ENCODE data around the gene SLC7A8.
A peak's percentile ranks its signal among the peaks of the same experiment; 100 is the strongest.

Gene SLC7A8

DNA sequence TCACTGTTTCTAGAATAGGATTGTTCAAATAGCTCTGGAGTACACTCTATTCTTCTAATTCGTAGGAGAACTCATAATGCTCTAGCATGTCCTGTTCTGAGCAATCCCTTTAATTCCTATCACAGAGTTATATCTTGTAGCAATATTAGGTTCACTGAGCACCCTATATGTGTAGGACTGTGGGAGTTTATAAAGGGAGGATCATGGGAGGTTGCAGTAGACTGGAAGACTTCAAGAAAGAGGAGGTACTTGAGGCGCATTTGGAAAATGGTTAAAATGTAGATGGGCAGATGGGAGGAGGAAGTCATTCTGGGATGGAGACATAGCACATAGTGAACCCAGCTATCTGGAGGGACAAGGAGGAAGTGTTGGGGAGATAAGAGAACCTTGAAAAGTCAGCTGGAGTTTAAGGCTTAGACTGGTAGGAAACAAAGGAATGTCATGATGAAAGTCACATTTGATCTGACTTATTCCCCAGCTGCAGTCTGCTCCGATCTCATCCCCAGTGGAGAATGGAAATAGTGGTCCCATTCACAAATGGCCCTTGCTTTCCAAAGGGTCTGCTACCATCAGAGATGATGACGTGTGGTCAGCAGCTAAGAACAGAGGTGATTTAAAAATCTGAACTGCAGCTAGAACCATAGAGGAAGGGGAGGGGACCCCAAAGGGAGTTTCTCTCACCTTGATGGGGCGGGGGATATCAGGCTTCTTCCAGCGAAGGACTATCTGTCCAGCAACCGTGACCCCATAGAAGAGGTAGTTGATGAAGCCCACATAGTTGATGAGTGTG lies 54.3 kb downstream of the SLC7A8 start:
- DNase-seq, result no peak

GRCh38 chr14:23127861-23128260 lies 55.6 kb downstream of the SLC7A8 start:
- no peak for DNase-seq

DNA sequence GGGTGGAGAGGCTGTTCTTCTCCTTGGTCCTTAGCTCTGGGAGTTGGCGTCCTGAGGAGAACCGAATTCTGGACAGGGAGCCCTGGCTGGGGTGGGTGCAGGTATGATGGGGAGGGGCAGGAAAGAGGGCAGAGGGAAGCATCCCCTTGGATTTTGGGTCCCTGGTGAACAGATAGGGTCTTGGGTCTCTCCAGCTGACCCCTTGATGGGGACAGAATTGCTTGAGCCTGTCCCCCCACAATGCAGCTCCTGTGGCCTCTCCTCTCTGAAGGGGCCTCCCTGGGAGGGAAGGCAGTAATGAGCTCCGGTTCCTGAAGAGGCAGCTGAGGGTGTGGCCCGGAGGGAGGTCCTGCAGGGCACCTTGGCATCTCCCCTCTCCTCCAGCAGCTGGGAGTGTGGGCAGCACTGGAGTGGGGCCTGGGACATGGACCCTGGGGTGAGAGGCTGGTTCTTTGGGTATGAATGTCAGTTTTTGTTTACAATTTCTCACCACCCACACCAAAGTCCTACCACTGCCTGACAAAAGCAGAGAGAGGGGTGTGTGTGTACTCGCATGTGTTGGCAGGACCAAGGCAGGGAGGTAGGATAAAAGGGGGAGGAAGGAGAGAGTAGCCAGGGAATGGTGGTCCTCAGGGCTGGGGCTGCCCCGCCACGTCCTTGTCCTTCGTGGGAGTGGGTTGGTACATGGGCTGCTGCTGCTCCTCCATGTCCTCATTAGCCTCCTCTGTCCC lies 56.7 kb downstream of the SLC7A8 start:
- no peak for DNase-seq

GRCh38 chr14:23125933-23126524 lies 57.4 kb downstream of the SLC7A8 start:
- DNase-seq, result no peak

- DNase-seq, result no peak
These were observed 58.4 kb downstream of the SLC7A8 start for GRCh38 chr14:23125011-23125410.

- DNase-seq, result no peak
These were observed 59.0 kb downstream of the SLC7A8 start for GRCh38 chr14:23124337-23124954.

DNA sequence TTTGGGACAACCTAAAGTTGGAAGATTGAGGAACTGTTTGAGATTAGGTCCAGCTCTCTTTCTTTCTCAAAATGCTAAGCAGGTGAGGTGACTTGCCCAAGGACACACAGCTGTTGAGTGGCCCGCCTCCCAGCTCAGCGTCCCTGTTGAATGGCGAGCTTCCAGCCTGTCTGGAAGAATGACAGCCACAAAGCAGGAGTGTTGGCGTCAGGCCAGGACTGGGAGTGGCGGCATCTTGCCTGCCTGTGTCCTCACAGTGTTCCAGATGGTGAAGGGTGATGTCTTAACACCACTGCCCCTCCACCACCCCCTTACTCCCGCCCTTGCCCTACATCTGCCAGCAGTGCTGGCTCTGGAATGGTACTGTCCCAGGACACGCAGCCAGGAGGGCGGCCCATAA lies 60.0 kb downstream of the SLC7A8 start:
- DNase-seq, result no peak

DNA sequence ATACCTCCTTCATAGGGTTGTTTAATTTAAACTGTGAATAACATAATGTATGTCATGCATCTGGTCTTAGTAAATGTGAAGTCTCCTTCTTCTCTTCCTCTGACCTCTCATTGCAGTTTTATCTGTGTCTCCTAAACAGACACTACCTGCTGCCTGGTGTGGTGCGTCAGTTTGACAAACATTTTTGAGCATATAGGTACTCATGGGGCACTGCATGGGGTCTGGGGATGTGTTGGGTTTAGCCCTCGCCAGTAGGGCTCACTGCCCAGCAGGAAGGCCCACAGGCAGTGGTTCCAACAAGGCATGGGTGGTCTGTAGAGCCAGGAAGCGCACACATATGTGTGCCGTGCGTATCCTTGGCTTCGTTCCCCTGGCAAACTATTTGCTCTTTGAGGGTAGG lies 61.4 kb downstream of the SLC7A8 start:
- no peak for DNase-seq

DNA sequence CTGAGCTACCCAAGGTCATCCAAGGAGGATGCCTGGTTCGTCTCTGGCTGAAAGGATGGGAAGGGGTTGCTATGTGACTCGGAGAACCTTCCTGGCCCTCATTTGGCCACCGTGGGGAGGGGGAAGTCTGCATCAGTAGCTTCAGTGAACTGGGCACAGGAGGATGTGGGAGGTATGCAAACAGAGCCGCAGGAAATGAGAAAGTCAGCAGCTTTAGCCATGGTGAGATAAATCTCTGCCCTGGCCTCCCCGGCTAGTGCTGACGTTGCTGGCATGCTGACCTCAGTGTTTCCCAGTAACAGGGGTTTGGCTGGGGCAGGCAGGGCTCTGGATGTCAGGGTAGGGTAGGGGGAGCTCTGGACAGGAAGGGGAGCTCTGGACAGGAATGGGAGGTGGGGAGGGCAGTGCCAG lies 62.1 kb downstream of the SLC7A8 start:
- DNase-seq, result no peak

DNA sequence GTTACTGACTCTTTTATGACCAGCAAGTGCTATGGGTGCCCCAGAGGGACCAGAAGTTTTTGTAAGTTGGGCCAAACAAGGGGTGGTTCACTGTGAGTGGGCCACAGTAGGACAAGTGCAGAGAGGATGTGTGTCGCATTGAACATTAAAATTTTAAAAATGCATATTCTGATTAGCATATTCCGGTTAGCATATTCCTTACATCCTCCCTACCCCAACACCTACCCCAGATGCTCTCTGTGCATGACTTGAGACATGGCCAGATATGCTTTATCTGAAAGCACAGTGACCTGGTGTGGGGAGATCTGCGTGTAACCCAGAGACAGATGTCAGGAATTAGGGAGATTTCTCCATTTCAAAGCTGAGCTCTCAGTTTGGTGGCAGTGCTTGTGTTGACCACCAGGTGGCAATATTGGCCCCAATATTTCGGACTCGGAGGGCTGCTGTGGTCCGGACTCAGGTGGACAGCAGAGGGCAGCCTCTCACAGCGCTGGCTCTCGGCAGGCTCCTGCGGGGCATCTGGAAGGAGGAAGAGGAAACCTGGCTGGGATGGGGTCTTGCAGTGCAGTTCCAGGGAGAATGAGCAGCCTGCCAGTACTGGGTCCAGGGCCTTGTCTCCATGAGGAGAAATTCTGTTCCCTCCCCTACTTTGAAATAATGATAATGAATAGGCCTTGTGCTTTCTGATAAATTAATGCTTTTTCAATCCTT lies 62.8 kb downstream of the SLC7A8 start:
- DNase-seq, result peak; percentile 61

- DNase-seq, result no peak
These were observed 63.8 kb downstream of the SLC7A8 start for GRCh38 chr14:23119363-23120327.

DNA sequence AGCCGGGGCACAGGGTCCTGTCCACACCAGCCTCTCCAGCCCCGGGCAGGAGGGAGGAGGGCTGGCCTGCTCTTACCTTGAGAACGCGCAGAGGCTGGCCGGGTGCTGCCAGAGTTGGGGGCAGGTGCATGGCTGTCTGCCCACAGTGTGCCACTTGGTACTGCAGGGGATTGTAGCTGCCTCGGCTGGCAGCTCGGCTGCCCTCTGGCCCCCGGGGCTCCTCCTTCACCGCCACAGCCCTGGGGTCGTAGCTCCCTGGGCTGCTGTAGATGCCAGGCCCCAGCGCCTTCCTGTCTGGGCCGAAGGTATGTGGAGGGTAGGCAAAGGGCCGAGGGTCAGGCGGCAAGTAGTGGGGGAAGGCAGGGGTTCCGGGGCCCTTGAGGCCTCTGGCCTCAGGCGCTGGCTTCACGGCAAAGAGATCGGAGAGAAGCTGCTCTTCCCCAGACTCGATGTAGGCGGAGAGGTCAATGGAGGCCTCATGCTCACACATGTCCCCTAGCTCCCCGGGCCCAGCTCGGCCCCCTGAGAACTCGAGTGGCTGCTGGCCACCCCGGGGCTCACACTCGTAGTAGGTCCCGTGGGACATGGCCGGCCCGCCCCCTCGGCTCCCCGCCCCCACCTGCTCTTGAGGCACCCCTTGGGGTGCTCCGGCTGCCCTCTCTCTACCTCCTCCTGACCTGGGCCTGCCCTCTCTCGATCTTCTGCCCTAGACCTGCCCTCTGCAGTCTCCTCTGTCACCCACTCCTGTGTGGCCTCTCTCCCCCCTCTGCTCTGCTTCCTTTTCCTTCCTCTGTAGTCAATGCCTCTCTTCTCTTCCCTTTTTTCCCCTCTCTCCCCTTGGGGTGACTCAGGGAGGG lies 64.7 kb downstream of the SLC7A8 start, which contains the start of gene CEBPE:
Gene CEBPE, minus strand, starts transcription at position 750 of the 857 bp plus-strand sequence. Its CDS starts 164 bp downstream, at position 586.
- DNase-seq, result no peak

- DNase-seq, result no peak
These were observed 66.0 kb downstream of the SLC7A8 start for GRCh38 chr14:23117371-23118020.

- no peak for DNase-seq
These were observed 67.5 kb downstream of the SLC7A8 start for GRCh38 chr14:23115918-23116317.

DNA sequence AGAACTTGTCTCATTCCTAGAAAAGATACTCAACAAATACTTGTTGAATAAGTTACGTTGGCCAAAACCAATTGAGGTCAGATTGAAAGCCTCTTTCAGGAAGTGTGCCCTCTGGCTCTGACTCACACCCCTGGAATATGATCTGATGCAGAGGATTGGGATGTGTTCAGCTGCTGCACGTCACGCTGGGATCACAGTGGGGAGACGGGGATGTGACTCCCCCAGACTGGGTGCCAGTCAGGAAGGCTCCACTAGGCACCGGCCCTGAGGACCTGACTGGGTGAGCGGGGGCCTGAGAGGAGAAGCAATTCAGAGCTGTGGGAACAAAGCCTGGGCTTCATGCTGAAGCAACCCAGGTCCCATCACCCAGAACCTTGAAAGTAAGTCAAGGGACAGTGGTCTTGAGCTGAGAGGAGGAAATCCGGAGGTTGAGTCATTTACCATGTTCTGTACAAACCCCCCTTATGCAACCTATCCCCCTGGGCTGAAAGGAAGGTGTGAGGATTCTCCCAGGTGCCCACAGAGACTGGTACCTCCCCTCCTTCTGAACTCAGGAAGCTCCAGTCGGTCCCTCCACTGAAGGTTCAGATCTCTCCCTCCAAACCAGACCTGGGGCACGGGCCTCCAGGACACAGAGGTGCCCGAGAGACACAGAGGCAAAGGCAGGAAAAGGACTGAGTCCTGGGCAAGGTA lies 68.3 kb downstream of the SLC7A8 start:
- DNase-seq, result no peak

DNA sequence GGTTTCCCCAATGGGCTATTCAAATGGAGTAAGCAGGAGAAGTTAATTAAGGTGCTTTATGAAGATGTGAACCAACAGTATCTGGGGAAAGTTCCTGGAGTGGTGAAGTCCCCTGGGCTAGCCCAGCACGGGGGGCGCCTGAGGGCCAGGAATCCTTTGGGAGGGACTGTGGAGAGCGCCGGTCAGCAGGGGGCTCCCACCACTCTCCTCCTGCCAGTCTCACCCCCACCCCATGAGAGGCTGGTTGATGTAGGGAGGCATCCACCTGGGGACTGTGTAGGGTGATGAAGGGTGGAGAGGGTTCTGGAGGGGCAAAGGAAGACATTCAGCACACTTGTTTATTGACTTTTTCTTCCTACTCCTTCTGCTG lies 68.8 kb downstream of the SLC7A8 start:
- DNase-seq, result no peak

DNA sequence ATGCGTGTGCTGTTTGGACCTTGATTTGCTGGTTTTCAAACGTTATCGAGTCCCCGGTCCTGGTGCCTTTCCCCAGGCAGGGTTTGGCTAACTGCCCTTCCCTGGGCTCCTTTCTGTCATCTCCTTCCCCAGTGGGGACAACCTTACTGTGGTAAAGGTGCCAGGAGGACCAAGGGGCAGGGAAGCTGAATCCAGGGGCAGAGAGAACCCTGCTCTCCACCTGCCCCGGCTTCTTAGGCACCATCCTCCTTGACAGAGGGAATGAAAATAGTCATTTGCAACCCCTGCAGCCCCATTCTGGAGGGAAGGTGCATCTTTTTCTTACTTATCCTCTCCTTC lies 69.4 kb downstream of the SLC7A8 start:
- no peak for DNase-seq

- no peak for DNase-seq
These were observed 69.9 kb downstream of the SLC7A8 start for GRCh38 chr14:23113431-23114119.

Measured in effector CD4-positive, alpha-beta T cell (primary cell).